CD4-positive, alpha-beta memory T cell (primary cell): ENCODE results near the gene RELT. TPM values are rescaled to one million over a fixed set of nuclear protein-coding genes. Genes with fewer than 3 reads are reported as not detected.

Experiments
- CTCF ChIA-PET: fragments of 350-600 bp; sonication (Branson Sonifier 250); formaldehyde crosslinking; loops from one replicate; lab custom pipeline; 2021; ENCODE audit warnings: inconsistent platforms; ENCODE audit not compliant: partially characterized antibody; lab: Charles Lee
- POLR2A ChIA-PET: fragments of 350-600 bp; sonication (Branson Sonifier 250); formaldehyde crosslinking; loops from one replicate; lab custom pipeline; 2021; ENCODE audit not compliant: partially characterized antibody; lab: Charles Lee
- DNase-seq, 5 donors: peaks; one replicate each; pipeline versions ENCODE4 v3.0.0 to v3.0.0-alpha.2; 2020 to 2022; ENCODE audit warnings: mixed read lengths in 1 of 5
- H3K27ac ChIP-seq: one replicate; pipeline ENCODE4 v1.7.0; 2013; ENCODE audit warnings: low read depth, low read length
- H3K27me3 ChIP-seq: 2 replicates; pipeline ENCODE4 v1.7.0; 2013; ENCODE audit warnings: mild to moderate bottlenecking, low read length, moderate library complexity; ENCODE audit not compliant: insufficient read depth
- H3K36me3 ChIP-seq: 2 replicates; pipeline ENCODE4 v1.7.0; 2013; ENCODE audit warnings: mild to moderate bottlenecking, low read length, moderate library complexity; ENCODE audit not compliant: insufficient read depth
- H3K4me1 ChIP-seq: 2 replicates; pipeline ENCODE4 v1.7.0; 2013; ENCODE audit warnings: mild to moderate bottlenecking, low read length, moderate library complexity; ENCODE audit not compliant: insufficient read depth
- H3K4me3 ChIP-seq, 2 donors: one replicate each; pipeline ENCODE4 v1.7.0; 2013; ENCODE audit warnings: low read length in 2 of 2, mild to moderate bottlenecking in 1 of 2
- H3K9me3 ChIP-seq, 2 donors: one replicate each; pipeline ENCODE4 v1.7.0; 2013; ENCODE audit warnings: low read length in 2 of 2, control low read depth in 1 of 2; ENCODE audit not compliant: control insufficient read depth in 1 of 2
- H3K27ac Mint-ChIP-seq, 7 donors: one replicate each; pipeline ENCODE4 v1.8.0; 2020 to 2021; ENCODE audit warnings: mixed read lengths in 7 of 7, mild to moderate bottlenecking in 6 of 7, inconsistent platforms in 3 of 7, moderate library complexity in 3 of 7
- H3K27me3 Mint-ChIP-seq, 2 donors: one replicate each; pipeline ENCODE4 v1.8.0; 2020 to 2021; ENCODE audit warnings: mixed read lengths in 2 of 2
- H3K36me3 Mint-ChIP-seq, 2 donors: one replicate each; pipeline ENCODE4 v1.8.0; 2020 to 2021; ENCODE audit warnings: mixed read lengths in 2 of 2, inconsistent platforms in 1 of 2, mild to moderate bottlenecking in 1 of 2
- H3K4me1 Mint-ChIP-seq, 4 donors: one replicate each; pipeline ENCODE4 v1.8.0; 2020 to 2021; ENCODE audit warnings: mixed read lengths in 4 of 4, mild to moderate bottlenecking in 1 of 4
- H3K4me3 Mint-ChIP-seq, 8 donors: one replicate each; pipeline ENCODE4 v1.8.0; 2020 to 2021; ENCODE audit warnings: mixed read lengths in 8 of 8, mild to moderate bottlenecking in 7 of 8, moderate library complexity in 6 of 8, inconsistent platforms in 3 of 8
- H3K9me3 Mint-ChIP-seq, 8 donors: one replicate each; pipeline ENCODE4 v1.8.0; 2020 to 2021; ENCODE audit warnings: mixed read lengths in 8 of 8, mild to moderate bottlenecking in 5 of 8, inconsistent platforms in 3 of 8, moderate library complexity in 1 of 8
- intact Hi-C: fragments of 100-400 bp; cut with micrococcal nuclease; formaldehyde crosslinking; loops from one replicate; pipeline ENCODE4 v1.15.1; 2023
- polyA plus RNA-seq, 2 donors: library from polyadenylated mRNA; unstranded; fragments of 300-500 nt; fragmentation: Illumina TruSeq; gene quantifications; one replicate each; pipeline ENCODE4 v1.2.3, GENCODE V29; 2021
- total RNA-seq, 2 experiments: library from RNA; stranded (reverse); gene quantifications; one replicate each; pipeline ENCODE4 v1.2.3, GENCODE V29; 2021

Gene RELT
- 10 to 100 TPM; 12.1 to 12.9 TPM for total RNA-seq
- 1 to 10 TPM; 2.2 to 5.2 TPM for polyA plus RNA-seq

- Histone ChIP-seq H3K36me3 (no peaks in the 10 kb centered on the region), H3K4me3 (peak within 1 kb of the TSS; percentile 49 to 86), H3K27ac (peak within 1 kb of the TSS; percentile 89), H3K4me1 (peaks cover 51% of the 10 kb centered on the region), H3K27me3 (no peaks in the 10 kb centered on the region), H3K9me3 (no peaks in the 10 kb centered on the region)
- Mint-ChIP-seq H3K9me3 (no peaks in the 10 kb centered on the region), H3K36me3 (peaks cover 0 to 7% of the 10 kb centered on the region in 2 donors), H3K27me3 (no peaks in the 10 kb centered on the region), H3K4me1 (peaks cover 20 to 53% (median 37%) of the 10 kb centered on the region in 4 donors), H3K4me3 (peak within 1 kb of the TSS; percentile 87 to 98 (median 96)), H3K27ac (peak within 1 kb of the TSS; percentile 89 to 100 (median 99))
- intact Hi-C loops: loop anchor here (1.0 to 2.0 kb wide), 5 partner anchors 10 to 222 kb away; partner anchors contain the start of gene FAM168A
- ChIA-PET CTCF (interaction anchor here (1.0 to 1.6 kb wide), 3 partner anchors 9 to 25 kb away, joined by 3 to 16 read pairs (median 3); no protein-coding TSS in a partner anchor), POLR2A (interaction anchor here (0.7 to 3.9 kb wide), 4 partner anchors 11 to 25 kb away, joined by 3 to 31 read pairs (median 6); no protein-coding TSS in a partner anchor)
- DNase-seq: peak; percentile 87 to 97 (median 94)
These were observed at the start of gene RELT for GRCh38 chr11:73376160-73376802. RELT (plus strand) TSS chr11:73376399; CDS start chr11:73389137, 12,738 bp downstream.

- Histone ChIP-seq H3K4me3 (no peak overlapping the region), H3K9me3 (no peaks in the 10 kb centered on the region), H3K4me1 (no peaks in the 10 kb centered on the region), H3K27ac (no peak overlapping the region), H3K27me3 (no peaks in the 10 kb centered on the region), H3K36me3 (no peaks in the 10 kb centered on the region)
- intact Hi-C loops: no loop called here
- DNase-seq: no peak
- ChIA-PET POLR2A (no interaction called here), CTCF (interaction anchor here (0.9 to 1.7 kb wide), 5 partner anchors 8 to 24 kb away, joined by 3 to 9 read pairs (median 6); partner anchors contain the start of gene ARHGEF17)
- no peaks in the 10 kb centered on the region for H3K9me3 Mint-ChIP-seq
- H3K4me1 Mint-ChIP-seq: peaks cover 0 to 1% (median 0%) of the 10 kb centered on the region in 4 donors
- no peaks in the 10 kb centered on the region for H3K27me3 Mint-ChIP-seq
- H3K27ac Mint-ChIP-seq: peak overlapping the region in 1 of 7 donors; percentile 60
- no peak overlapping the region for H3K4me3 Mint-ChIP-seq
- no peaks in the 10 kb centered on the region for H3K36me3 Mint-ChIP-seq
These were observed 49.0 kb upstream of the RELT start for GRCh38 chr11:73326929-73327811.

- ChIA-PET POLR2A (no interaction called here), CTCF (interaction anchor here (0.9 to 1.7 kb wide), 4 partner anchors 9 to 23 kb away, joined by 3 to 9 read pairs (median 4); partner anchors contain the start of gene ARHGEF17)
- H3K27ac ChIP-seq: no peak overlapping the region
- no peaks in the 10 kb centered on the region for H3K27me3 Mint-ChIP-seq
- H3K9me3 Mint-ChIP-seq: no peaks in the 10 kb centered on the region
- no peaks in the 10 kb centered on the region for H3K9me3 ChIP-seq
- no peaks in the 10 kb centered on the region for H3K36me3 ChIP-seq
- no peaks in the 10 kb centered on the region for H3K4me1 ChIP-seq
- intact Hi-C loops: no loop called here
- DNase-seq: no peak
- H3K4me3 ChIP-seq: no peak overlapping the region
- H3K36me3 Mint-ChIP-seq: no peaks in the 10 kb centered on the region
- no peaks in the 10 kb centered on the region for H3K27me3 ChIP-seq
- no peak overlapping the region for H3K27ac Mint-ChIP-seq
- no peak overlapping the region for H3K4me3 Mint-ChIP-seq
- no peaks in the 10 kb centered on the region for H3K4me1 Mint-ChIP-seq
These were observed 48.3 kb upstream of the RELT start for GRCh38 chr11:73327812-73328364.

- no peak overlapping the region for H3K27ac Mint-ChIP-seq
- ChIA-PET CTCF (interaction anchor here (1.3 to 1.5 kb wide), 2 partner anchors 20 to 24 kb away, joined by 3 to 4 read pairs; no protein-coding TSS in a partner anchor), POLR2A (interaction anchor here (1.6 kb wide), 1 partner anchor 24 kb away, joined by 4 read pairs; no protein-coding TSS in a partner anchor)
- H3K4me1 Mint-ChIP-seq: no peaks in the 10 kb centered on the region
- no peak overlapping the region for H3K4me3 ChIP-seq
- H3K27ac ChIP-seq: no peak overlapping the region
- H3K4me3 Mint-ChIP-seq: no peak overlapping the region
- H3K4me1 ChIP-seq: no peaks in the 10 kb centered on the region
- H3K36me3 Mint-ChIP-seq: no peaks in the 10 kb centered on the region
- intact Hi-C loops: no loop called here
- peaks cover 0 to 3% of the 10 kb centered on the region in 2 donors for H3K27me3 Mint-ChIP-seq
- no peaks in the 10 kb centered on the region for H3K9me3 Mint-ChIP-seq
- H3K9me3 ChIP-seq: no peaks in the 10 kb centered on the region
- no peaks in the 10 kb centered on the region for H3K27me3 ChIP-seq
- no peaks in the 10 kb centered on the region for H3K36me3 ChIP-seq
- no peak for DNase-seq
These were observed 45.6 kb upstream of the RELT start for GRCh38 chr11:73330569-73331093.

GRCh38 chr11:73331138-73331916 lies 44.9 kb upstream of the RELT start:
- no peaks in the 10 kb centered on the region for H3K36me3 Mint-ChIP-seq
- Histone ChIP-seq H3K9me3 (no peaks in the 10 kb centered on the region), H3K27me3 (no peaks in the 10 kb centered on the region), H3K27ac (no peak overlapping the region), H3K36me3 (no peaks in the 10 kb centered on the region), H3K4me1 (no peaks in the 10 kb centered on the region), H3K4me3 (no peak overlapping the region)
- CTCF ChIA-PET: interaction anchor here (1.3 kb wide), 1 partner anchor 25 kb away, joined by 4 read pairs; no protein-coding TSS in a partner anchor
- H3K4me3 Mint-ChIP-seq: no peak overlapping the region
- no peaks in the 10 kb centered on the region for H3K4me1 Mint-ChIP-seq
- H3K27me3 Mint-ChIP-seq: peaks cover 0 to 3% of the 10 kb centered on the region in 2 donors
- H3K9me3 Mint-ChIP-seq: no peaks in the 10 kb centered on the region
- intact Hi-C loops: no loop called here
- H3K27ac Mint-ChIP-seq: no peak overlapping the region
- POLR2A ChIA-PET: interaction anchor here (1.6 kb wide), 1 partner anchor 24 kb away, joined by 4 read pairs; no protein-coding TSS in a partner anchor
- DNase-seq: no peak

GRCh38 chr11:73333173-73333572 lies 43.0 kb upstream of the RELT start:
- intact Hi-C loops: no loop called here
- CTCF ChIA-PET: interaction anchor here (1.0 to 6.2 kb wide), 4 partner anchors 11 to 38 kb away, joined by 3 to 110 read pairs (median 29); partner anchors contain the start of gene ARHGEF17

More at GRCh38 chr11:73333173-73333572, 43.0 kb upstream of the RELT start:
- Mint-ChIP-seq H3K4me3 (no peak overlapping the region), H3K4me1 (no peaks in the 10 kb centered on the region), H3K27me3 (peaks cover 0 to 3% of the 10 kb centered on the region in 2 donors), H3K9me3 (no peaks in the 10 kb centered on the region), H3K36me3 (no peaks in the 10 kb centered on the region), H3K27ac (peak overlapping the region in 1 of 7 donors; percentile 64)
- H3K4me3 ChIP-seq: no peak overlapping the region
- POLR2A ChIA-PET: no interaction called here
- no peaks in the 10 kb centered on the region for H3K27me3 ChIP-seq
- no peaks in the 10 kb centered on the region for H3K9me3 ChIP-seq
- DNase-seq: no peak
- no peak overlapping the region for H3K27ac ChIP-seq
- H3K4me1 ChIP-seq: no peaks in the 10 kb centered on the region
- no peaks in the 10 kb centered on the region for H3K36me3 ChIP-seq
